GM21723 (cell line): ENCODE results near the gene SLC25A26.

Source experiments
- ATAC-seq: cut with Tn5 transposase; IDR thresholded peaks from one replicate; pipeline ENCODE4 v1.9.1; 2021; ENCODE audit warnings: mild to moderate bottlenecking, moderate library complexity; ENCODE audit not compliant: unreplicated experiment

Gene SLC25A26

DNA sequence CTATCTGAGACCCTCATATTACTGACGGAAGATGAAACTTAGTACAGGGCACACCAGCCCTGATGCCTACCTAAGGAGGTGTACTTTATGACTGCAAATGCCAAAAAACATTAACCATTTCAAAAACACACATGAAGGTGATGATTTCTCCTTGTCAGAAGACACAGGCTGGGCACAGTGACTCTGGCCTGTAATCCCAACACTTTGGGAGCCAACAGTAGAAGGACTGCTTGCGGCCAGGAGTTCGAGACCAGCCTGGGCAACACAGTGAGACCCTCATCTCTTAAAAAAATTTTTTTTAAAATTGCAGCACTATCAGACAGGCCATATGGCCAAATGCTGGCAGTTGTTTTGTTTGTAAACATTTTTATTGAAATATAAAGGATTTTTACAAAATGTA, 206.6 kb downstream of the SLC25A26 start:
- ATAC-seq = no peak

DNA sequence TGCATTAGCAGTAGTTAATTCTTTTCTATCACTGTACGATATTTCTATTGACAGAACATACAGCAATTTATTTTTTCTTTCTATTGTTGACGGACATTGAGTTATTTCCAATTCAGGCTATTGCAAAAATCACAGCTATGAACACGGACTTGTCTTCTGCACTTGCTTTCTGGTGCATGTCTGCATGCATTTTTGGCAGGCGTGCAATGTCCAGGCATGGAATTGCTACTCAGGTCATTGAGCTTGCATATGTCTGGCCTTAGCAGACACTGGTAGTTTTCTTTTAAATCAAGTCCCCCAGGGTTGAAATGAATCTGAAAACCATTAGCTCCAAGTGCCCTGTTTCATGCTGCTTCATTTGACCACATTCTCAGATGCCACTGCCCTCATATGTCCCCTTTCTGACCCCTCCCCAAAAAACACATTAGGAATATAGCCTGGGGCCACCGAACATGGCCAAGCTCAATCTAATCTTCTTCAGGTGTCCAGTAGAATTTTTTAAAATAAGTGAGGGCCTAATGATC, 207.2 kb downstream of the SLC25A26 start:
- ATAC-seq = no peak
